SHP77 (cell line): ENCODE results near the gene EMID1.
A peak's percentile ranks its signal among the peaks of the same experiment; 100 is the strongest.
"Not testable (repeated sequence)": the region's sequence is repeated elsewhere in the genome, so short reads cannot be mapped to it uniquely, and the experiment has no call there.

Experiments
- DNase-seq, 2 experiments: peaks; one replicate each; lab custom pipeline; 2025; lab: John Stamatoyannopoulos, UW

Gene EMID1

DNA sequence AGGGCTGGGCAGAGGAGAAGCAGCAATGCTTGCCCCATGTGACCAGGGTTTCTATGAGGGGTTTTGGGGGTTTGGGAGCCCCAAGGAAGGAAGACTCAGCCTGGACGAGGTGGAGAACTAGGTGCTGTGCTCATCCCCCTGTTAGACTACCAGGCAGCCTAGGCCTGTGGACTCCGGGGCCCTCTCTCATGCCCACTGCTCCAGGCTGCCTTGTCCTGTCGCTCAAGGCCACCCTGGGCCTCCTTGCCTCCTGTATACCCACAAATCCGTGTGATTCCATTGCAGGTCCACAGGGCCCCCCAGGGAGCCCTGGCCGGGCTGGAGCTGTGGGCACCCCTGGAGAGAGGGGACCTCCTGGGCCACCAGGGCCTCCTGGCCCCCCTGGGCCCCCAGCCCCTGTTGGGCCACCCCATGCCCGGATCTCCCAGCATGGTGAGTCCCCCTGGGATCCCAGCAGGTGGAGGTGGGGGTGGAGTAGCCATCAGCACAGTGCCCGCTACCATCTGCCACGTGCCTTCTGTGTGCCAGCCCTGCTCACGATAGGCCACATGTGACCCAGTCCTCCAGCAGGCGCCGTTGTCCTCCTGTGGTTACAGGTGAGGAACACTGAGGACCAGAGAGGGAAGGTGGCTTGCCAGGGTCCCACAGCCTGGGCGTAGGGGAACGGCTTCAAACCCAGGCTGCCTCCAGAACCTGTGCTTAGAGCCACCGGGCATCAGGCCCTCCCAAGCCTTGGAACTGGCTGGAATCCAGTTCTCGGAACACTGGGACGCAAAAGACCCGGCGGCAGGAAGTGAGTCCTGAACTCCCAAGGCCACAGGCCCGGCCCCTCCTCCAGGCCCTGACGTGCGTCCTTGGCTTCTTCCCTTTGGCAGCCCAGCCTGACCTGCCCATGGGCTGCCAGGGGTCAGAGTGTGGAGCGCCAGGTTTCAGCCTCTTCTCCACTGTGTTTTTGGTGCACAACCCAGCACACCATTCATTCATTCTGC, 26.6 kb downstream of the EMID1 start:
- no peak for DNase-seq

DNA sequence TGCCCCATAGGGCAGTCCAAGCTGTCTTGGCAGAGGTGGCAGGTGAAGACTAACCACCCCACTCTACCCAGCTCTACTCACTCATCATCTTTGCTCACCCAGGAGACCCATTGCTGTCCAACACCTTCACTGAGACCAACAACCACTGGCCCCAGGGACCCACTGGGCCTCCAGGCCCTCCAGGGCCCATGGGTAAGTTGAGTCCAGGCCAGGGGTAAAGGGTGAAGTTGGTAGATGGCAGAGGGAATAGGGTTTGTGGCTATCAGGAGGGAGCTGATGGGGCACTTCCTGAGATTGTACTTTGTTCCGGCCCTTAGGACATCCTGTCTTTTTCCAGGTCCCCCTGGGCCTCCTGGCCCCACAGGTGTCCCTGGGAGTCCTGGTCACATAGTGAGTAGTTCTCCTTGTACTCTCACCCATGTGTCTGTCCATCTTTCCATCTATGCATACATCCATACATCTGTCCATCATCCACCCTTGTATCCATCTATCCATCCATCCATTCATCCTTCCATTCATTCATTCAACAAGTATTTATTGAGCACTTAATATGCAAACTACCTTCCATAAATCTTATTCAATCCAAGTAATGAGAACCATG, 27.7 kb downstream of the EMID1 start:
- no peak for DNase-seq

DNA sequence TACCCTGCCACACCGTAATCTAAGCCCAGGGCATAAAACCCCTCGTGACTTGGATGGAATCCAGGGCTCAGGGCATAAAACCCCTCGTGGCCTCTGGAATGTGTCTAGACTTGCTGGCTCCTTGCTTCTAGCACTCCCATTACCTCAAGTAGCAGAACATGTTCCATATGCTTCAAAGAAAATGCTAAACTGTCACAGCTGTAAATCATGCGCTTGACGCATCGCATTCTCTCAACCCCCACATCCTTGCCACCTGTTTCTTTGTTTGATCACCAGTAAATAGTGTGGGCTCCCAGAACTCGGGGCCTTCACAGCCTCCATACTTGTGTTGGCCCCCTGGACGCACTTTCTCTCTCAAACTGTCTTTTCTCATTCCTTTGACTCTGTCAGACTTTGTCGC, 34.8 kb downstream of the EMID1 start:
- not testable (repeated sequence) for DNase-seq

- no peak for DNase-seq
These were observed 38.3 kb downstream of the EMID1 start for GRCh38 chr22:29243874-29244446.

DNA sequence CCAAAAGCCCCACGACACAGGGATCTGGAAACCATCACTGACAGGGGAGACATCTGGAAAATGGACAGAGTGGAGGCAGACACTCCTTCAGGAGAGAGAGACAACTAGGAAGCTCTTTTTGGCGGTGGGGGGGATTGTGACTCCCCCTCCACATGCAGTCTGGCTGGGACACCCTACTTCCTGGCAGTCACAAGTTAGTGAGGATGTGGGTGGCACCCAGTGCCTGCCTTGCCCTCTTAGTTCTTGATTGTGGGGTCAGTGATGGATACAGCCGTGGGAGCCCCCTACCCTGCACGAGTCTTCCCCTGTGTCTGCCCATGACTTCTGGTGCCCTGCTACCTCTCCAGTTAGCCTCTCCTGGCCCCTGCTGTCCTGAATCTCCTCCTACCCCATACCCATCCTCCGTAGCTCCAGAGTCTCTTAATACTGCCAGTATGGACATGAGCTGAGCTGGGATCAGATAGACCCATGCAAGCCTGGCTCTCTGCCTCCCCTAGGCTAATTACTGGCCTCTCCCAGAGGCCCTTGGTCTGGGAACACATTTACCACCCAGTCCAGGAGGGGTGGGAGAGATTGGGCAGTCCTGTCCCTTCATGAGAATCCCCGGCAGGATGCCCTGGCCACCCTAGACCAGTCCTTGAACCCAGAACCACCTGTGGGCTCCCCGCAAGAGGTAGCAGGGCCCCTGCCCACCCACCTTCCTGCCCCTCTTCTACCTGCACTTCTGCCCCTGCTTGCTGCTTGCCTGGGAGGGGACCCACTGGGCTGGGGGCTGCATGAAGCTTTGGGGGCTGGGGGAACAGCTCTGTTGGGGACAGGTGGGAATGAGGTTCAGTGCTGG, 39.3 kb downstream of the EMID1 start:
- no peak for DNase-seq

DNA sequence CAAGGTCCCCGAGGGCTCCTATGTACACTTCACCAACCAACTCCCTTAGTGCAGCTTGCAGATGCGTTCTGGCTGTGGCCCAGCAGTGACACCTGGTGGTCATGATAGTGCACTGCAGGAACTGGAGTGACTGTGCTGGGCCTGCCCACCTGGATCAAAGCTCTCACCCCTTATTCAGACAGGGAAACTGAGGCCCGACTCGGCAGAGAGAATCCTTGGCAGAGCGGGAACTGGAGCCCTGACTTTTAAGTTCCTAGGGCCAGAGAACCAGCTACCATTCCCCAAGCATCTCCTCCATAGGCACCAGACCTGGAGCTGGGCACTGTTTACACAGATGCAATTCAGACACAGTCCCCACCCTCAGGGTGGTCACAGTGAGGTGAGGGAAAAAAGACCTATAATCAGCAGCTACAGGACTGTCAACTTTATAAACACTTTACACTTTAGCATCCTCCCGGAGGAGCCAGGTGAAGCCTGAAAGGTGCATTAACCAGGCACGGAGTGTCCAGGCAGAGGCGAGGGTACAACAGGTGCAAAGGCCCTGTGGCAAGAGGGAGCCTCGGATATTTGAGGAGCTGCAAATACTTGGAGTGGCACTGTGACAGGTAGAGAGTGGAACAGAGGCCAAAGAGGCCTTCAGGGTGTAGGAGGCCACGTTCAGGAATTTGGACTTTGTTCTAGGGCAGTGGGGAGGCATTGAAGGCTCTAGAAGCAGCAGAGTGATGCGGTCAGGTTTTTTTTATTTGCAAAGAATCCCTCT, 40.1 kb downstream of the EMID1 start:
- peak; percentile 29 to 59 for DNase-seq

DNA sequence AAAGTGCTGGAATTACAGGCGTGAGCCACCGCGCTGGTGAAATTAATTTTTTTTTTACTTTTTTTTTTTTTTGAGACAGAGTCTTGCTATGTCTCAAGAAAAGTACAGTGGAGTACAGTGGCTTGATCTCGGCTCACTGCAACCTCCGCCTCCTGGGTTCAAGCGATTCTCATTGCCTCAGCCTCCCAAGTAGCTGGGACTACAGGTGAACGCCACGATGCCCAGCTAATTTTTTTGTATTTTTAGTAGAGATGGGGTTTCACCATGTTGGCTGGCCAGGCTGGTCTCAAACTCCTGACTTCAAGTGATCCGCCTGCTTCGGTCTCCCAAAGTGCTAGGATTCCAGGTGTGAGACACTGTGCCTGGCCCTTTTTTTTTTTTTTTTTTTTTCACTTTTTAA, 42.2 kb downstream of the EMID1 start:
- DNase-seq, result not testable (repeated sequence)

DNA sequence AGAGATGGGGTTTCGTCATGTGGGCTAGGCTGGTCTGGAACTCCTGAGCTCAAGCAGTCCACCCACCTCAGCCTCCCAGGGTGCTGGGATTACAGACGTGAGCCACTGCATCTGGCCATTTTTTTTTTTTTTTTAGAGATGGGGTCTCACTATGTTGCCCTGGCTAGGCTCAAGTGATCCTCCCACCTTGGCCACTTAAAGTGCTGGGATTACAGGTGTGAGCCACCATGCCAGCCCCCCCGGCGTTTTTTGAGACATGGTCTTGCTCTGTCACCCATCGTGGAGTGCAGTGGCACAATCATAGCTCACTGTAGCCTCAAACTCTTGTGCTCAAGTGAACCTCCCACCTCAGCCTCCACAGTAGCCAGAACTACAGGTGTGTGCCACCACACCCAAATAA, 45.6 kb downstream of the EMID1 start:
- DNase-seq, result no peak

DNA sequence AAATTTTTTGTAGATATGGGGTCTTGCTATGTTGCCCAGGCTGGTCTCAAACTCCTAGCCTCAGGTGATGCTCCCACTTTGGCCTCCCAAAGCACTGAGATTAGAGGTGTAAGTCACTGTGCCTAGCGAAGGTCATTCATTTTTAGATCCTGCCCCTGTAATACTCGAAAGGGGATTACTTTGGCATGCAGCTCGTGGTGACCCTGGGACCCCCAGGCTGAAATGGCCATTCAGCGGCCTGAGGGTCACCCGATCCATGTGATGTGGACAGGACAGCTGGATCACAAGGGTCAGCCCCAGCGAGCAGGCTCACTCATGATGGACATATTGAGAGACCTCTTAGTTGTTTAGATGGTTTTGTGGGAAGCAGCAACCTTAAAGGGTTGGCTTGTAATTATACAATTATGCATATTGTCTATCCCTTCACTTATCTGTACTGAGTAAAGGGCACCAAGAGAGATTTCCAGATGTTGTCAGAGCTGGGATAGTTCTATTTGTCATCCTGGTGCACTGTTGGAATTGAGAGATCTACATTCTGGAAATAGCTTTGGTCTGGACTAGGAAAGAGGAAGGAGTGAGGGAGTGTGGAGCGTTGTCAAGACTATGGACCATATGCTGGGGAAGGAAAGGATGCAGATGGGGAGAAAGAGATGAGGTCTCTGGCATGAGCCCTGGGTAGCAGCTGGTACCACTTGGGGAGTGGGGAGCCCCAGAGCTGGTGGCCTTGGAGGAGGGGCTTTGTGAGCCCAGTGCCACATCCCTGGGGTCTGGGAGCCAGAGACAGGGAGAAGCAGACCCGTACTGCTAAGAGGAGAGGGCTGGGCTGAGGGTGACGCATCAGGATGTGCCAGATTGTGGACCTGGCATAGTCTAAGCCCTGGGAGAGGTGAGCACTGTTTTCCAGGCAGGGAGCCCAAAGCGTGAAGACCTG, 46.5 kb downstream of the EMID1 start:
- no peak for DNase-seq

- DNase-seq, result no peak
These were observed 48.0 kb downstream of the EMID1 start for GRCh38 chr22:29253561-29254285.

- no peak for DNase-seq
These were observed 48.6 kb downstream of the EMID1 start for GRCh38 chr22:29254286-29254660.

GRCh38 chr22:29255064-29255621, 49.4 kb downstream of the EMID1 start:
- no peak for DNase-seq

DNA sequence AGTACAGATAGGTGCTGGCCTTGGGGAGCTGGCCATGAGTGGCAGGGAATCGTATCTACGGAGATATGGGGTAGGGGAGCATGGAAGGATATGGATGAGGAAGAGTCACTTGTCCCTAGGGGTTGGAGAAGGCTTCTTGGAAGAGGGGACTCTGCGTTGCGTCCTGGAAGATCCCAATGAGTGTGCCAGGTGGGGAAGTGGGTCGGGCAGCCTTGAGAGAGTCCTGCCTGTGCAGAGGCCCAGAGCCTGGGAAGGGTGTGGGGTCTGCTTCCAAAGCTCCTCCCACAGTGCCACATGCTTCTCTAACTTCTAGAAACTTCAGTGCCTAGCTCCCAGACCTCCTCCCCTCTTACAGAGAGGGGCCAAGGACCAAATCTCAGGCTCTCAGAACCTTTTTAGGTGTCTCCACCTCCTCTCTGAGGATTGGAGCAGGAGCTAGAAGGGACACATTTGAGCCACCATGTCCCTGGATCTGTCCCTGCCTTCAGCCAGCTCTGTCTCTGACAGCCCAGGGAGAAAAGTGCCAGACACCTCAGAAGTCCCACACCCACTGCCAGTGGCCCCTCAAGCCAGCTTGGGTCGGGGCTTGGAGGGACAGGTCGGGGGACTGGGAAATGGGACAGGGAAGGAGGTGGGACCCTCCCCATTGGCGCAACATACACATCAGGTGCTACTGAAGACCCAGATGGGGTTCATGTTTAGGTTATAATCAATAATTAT, 51.1 kb downstream of the EMID1 start:
- DNase-seq, result no peak

DNA sequence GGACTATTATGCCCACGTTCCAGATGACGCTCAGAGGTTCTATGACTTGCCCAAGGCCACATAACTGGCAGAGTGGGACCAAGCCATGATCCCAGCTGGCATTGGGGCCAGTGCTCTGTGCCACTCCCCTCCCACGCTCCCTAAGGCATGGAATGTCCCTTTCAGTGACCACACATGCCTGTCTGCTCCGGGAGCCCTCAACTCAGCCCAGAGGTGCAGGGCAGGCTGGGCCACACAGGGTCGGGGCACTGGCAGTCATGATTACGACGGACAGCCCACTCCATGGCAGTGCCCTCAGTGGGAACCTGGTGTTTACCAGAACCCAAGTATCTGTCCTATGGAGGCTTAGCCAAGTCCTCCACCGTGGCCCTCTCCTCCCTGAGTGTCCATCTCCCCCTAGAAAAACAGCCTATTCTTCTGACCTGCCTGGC, 52.1 kb downstream of the EMID1 start:
- DNase-seq, result no peak

GRCh38 chr22:29258407-29259252, 52.9 kb downstream of the EMID1 start:
- no peak for DNase-seq

GRCh38 chr22:29259253-29259899, 53.7 kb downstream of the EMID1 start:
- no peak for DNase-seq

GRCh38 chr22:29260031-29260560, 54.4 kb downstream of the EMID1 start:
- DNase-seq, result no peak
